Liver (tissue), 9 donors: ENCODE data around the gene CSNK1G1. TPM values are rescaled to one million over a fixed set of nuclear protein-coding genes. Genes with fewer than 3 reads are reported as not detected.

Source experiments
- DNase-seq: peaks from one replicate; pipeline ENCODE4 v3.0.0-alpha.2; 2017; ENCODE audit warnings: low spot score
- H3K27ac ChIP-seq, 2 donors: one replicate each; pipeline ENCODE4 v1.7.0; 2013; ENCODE audit warnings: inconsistent platforms in 2 of 2, low read length in 2 of 2, control low read depth in 1 of 2, low read depth in 1 of 2, mild to moderate bottlenecking in 1 of 2
- H3K27me3 ChIP-seq, 4 donors: one replicate each; pipeline versions ENCODE4 v1.6.1 to v1.7.0; 2013; ENCODE audit warnings: low read length in 3 of 4, inconsistent platforms in 1 of 4, mild to moderate bottlenecking in 1 of 4, moderate library complexity in 1 of 4; ENCODE audit not compliant: control insufficient read depth in 4 of 4, insufficient read depth in 4 of 4
- H3K36me3 ChIP-seq, 4 donors: one replicate each; pipeline versions ENCODE4 v1.6.1 to v1.7.0; 2013; ENCODE audit warnings: low read length in 3 of 4, mild to moderate bottlenecking in 3 of 4, low read depth in 1 of 4, moderate library complexity in 1 of 4; ENCODE audit not compliant: control insufficient read depth in 4 of 4, insufficient read depth in 3 of 4
- H3K4me1 ChIP-seq, 4 donors: one replicate each; pipeline versions ENCODE4 v1.6.1 to v1.7.0; 2013; ENCODE audit warnings: low read length in 3 of 4, mild to moderate bottlenecking in 3 of 4, moderate library complexity in 1 of 4; ENCODE audit not compliant: control insufficient read depth in 4 of 4, insufficient read depth in 4 of 4
- H3K4me3 ChIP-seq, 3 donors: one replicate each; pipeline versions ENCODE4 v1.6.1 to v1.7.0; 2013; ENCODE audit warnings: low read length in 3 of 3, control low read depth in 1 of 3, low read depth in 1 of 3, mild to moderate bottlenecking in 1 of 3
- H3K9ac ChIP-seq, 2 donors: one replicate each; pipeline ENCODE4 v1.7.0; 2013; ENCODE audit warnings: low read length in 2 of 2, mild to moderate bottlenecking in 2 of 2, moderate library complexity in 2 of 2, control low read depth in 1 of 2, low read depth in 1 of 2
- H3K9me3 ChIP-seq, 4 donors: one replicate each; pipeline versions ENCODE4 v1.6.1 to v1.7.0; 2013; ENCODE audit warnings: low read length in 3 of 4; ENCODE audit not compliant: control insufficient read depth in 4 of 4
- ATF3 ChIP-seq: IDR thresholded peaks from 2 replicates; pipeline ENCODE4 v1.6.1; 2016; ENCODE audit warnings: antibody characterized with exemption
- CTCF ChIP-seq: fragments of 150-350 bp; IDR thresholded peaks from 2 replicates; pipeline ENCODE4 v1.5.1; 2017; ENCODE audit warnings: improper control_type of control experiment, low read depth, low read length; ENCODE audit not compliant: missing input control
- EGR1 ChIP-seq, 2 donors: IDR thresholded peaks; 2 replicates each; pipeline ENCODE4 v1.6.1; 2016 to 2018; ENCODE audit warnings: antibody characterized with exemption in 2 of 2, low read depth in 2 of 2
- FOXA1 ChIP-seq: IDR thresholded peaks from 2 replicates; pipeline ENCODE4 v1.6.1; 2016; ENCODE audit warnings: antibody characterized with exemption
- FOXA2 ChIP-seq: IDR thresholded peaks from 2 replicates; pipeline ENCODE4 v1.6.1; 2016; ENCODE audit warnings: antibody characterized with exemption
- GABPA ChIP-seq, 2 donors: IDR thresholded peaks in 1 of 2; conservative IDR thresholded peaks in 1 of 2; 2 replicates each; pipeline ENCODE4 v1.6.1; 2016; ENCODE audit warnings: antibody characterized with exemption in 2 of 2, mild to moderate bottlenecking in 1 of 2, moderate library complexity in 1 of 2
- HNF4A ChIP-seq, 2 donors: conservative IDR thresholded peaks; 2 replicates each; pipeline ENCODE4 v1.6.1; 2016; ENCODE audit warnings: antibody characterized with exemption in 2 of 2, mild to moderate bottlenecking in 2 of 2
- HNF4G ChIP-seq: IDR thresholded peaks from 2 replicates; pipeline ENCODE4 v1.6.1; 2016; ENCODE audit warnings: antibody characterized with exemption
- JUND ChIP-seq, 2 donors: IDR thresholded peaks; 2 replicates each; pipeline ENCODE4 v1.6.1; 2016; ENCODE audit warnings: antibody characterized with exemption in 2 of 2
- NR2F2 ChIP-seq: IDR thresholded peaks from 2 replicates; pipeline ENCODE4 v1.6.1; 2016; ENCODE audit warnings: antibody characterized with exemption
- RAD21 ChIP-seq, 2 donors: IDR thresholded peaks; 2 replicates each; pipeline ENCODE4 v1.6.1; 2016; ENCODE audit warnings: antibody characterized with exemption in 2 of 2, mild to moderate bottlenecking in 2 of 2
- REST ChIP-seq: IDR thresholded peaks from 2 replicates; pipeline ENCODE4 v1.6.1; 2016; ENCODE audit warnings: antibody characterized with exemption, mild to moderate bottlenecking
- RXRA ChIP-seq, 2 donors: IDR thresholded peaks; 2 replicates each; pipeline ENCODE4 v1.6.1; 2017 to 2018; ENCODE audit warnings: antibody characterized with exemption in 2 of 2, mild to moderate bottlenecking in 1 of 2
- SP1 ChIP-seq: IDR thresholded peaks from 2 replicates; pipeline ENCODE4 v1.6.1; 2018; ENCODE audit warnings: antibody characterized with exemption, mild to moderate bottlenecking
- TAF1 ChIP-seq: conservative IDR thresholded peaks from 2 replicates; pipeline ENCODE4 v1.6.1; 2016; ENCODE audit warnings: antibody characterized with exemption, mild to moderate bottlenecking
- YY1 ChIP-seq: IDR thresholded peaks from 2 replicates; pipeline ENCODE4 v1.6.1; 2016; ENCODE audit warnings: antibody characterized with exemption, mild to moderate bottlenecking
- ZBTB33 ChIP-seq: IDR thresholded peaks from 2 replicates; pipeline ENCODE4 v1.6.1; 2016; ENCODE audit warnings: antibody characterized with exemption
- WGBS: extraction: QIAGEN DNeasy Blood & Tissue Kit; methylation state at CpG from one replicate; pipeline ENCODE4 v1.1.7; 2013; 5-methylcytosine and 5-hydroxymethylcytosine counted together
- polyA plus RNA-seq, 2 donors: library from polyadenylated mRNA; stranded (reverse) in 1 of 2; unstranded in 1 of 2; fragments of 200-250 nt in 1 of 2; fragments of >200 nt in 1 of 2; fragmentation: Nextera tagmentation in 1 of 2; extraction: Ambion mirVana in 1 of 2; gene quantifications; one replicate each; pipeline versions ENCODE4 v1.2.1 to v1.2.3, GENCODE V29; 2013 to 2015
- total RNA-seq, 2 donors: library from RNA; depleted of rRNA; stranded (reverse); fragments of >200 nt; gene quantifications; one replicate each; pipeline ENCODE4 v1.2.3, GENCODE V29; 2014
- TF ChIP-seq, protein P1 (sequence below): IDR thresholded peaks from 2 replicates; pipeline ENCODE4 v1.6.1; 2016; ENCODE audit warnings: antibody characterized with exemption
- donor health status: healthy.
- donor health status: healthy.
- donor health status: healthy.
- donor health status: healthy.
- donor health status: healthy.

CSNK1G1 gene
- total and polyA plus RNA-seq, 4 donors, result 1.7 to 9.1 (median 5.8) TPM

GRCh38 chr15:64369078-64369607, 13.2 kb upstream of the CSNK1G1 start:
- TF ChIP-seq, protein P1, sequence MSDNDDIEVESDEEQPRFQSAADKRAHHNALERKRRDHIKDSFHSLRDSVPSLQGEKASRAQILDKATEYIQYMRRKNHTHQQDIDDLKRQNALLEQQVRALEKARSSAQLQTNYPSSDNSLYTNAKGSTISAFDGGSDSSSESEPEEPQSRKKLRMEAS, result no peak
- TF ChIP-seq EGR1 (IDR thresholded peaks at IDR 0.05; ENCODE audit: low read depth in 2 of 2) (no peak), NR2F2 (no peak), FOXA1 (no peak), CTCF (no peak), HNF4G (no peak), SP1 (no peak), FOXA2 (no peak), HNF4A (conservative IDR thresholded peaks at IDR 0.05) (no peak), ATF3 (no peak), REST (no peak), YY1 (no peak)
- H3K36me3 ChIP-seq, result no peaks in the 10 kb centered on the region
- H3K27ac ChIP-seq, result no peak overlapping the region
- no peak overlapping the region for H3K9ac ChIP-seq
- no peak overlapping the region for H3K4me3 ChIP-seq
- no peaks in the 10 kb centered on the region for H3K9me3 ChIP-seq
- no peak for DNase-seq
- H3K4me1 ChIP-seq, result no peaks in the 10 kb centered on the region
- WGBS, result 82% methylated on average over 2 of the region's 2 CpGs
- H3K27me3 ChIP-seq, result no peaks in the 10 kb centered on the region

GRCh38 chr15:64361259-64361658, 5.3 kb upstream of the CSNK1G1 start:
- Histone ChIP-seq H3K27ac (no peak overlapping the region), H3K27me3 (no peaks in the 10 kb centered on the region), H3K4me3 (no peak overlapping the region), H3K36me3 (no peaks in the 10 kb centered on the region), H3K9me3 (no peaks in the 10 kb centered on the region), H3K4me1 (peaks cover 0 to 8% (median 6%) of the 10 kb centered on the region in 4 donors), H3K9ac (no peak overlapping the region)
- 97% methylated on average over 4 of the region's 4 CpGs for WGBS
- no peak for DNase-seq
- TF ChIP-seq JUND (IDR thresholded peaks at IDR 0.05) (no peak), HNF4G (no peak), YY1 (no peak), TAF1 (no peak), RAD21 (IDR thresholded peaks at IDR 0.05) (no peak), GABPA (IDR thresholded peaks at IDR 0.05 in 1 of 2, conservative IDR thresholded peaks at IDR 0.05 in 1 of 2) (no peak), ATF3 (no peak), EGR1 (IDR thresholded peaks at IDR 0.05; ENCODE audit: low read depth in 2 of 2) (no peak), ZBTB33 (no peak), RXRA (IDR thresholded peaks at IDR 0.05) (no peak), FOXA1 (no peak), FOXA2 (no peak), REST (no peak), NR2F2 (no peak)
- TF ChIP-seq, protein P1, result no peak
